Measurements from ENCODE around the gene ARID3C.

The ARID3C gene

GRCh38 chr9:34620061-34620994, 8.5 kb downstream of the ARID3C start, which contains the start of gene DCTN3:
Gene DCTN3 (minus strand): TSS chr9:34620495. CDS start chr9:34620464, 31 bp downstream.
- peak within 1 kb of the TSS; percentile 87 for H3K4me3 ChIP-seq (ENCODE audit: low read depth, low read length)
- peak; percentile 97 for DNase-seq
- no peak for TF ChIP-seq CTCF (IDR thresholded peaks at IDR 0.05; ENCODE audit: low read depth, low read length, missing control alignments)
- H3K36me3 ChIP-seq (replicated peaks) = peaks cover 21% of the 10 kb centered on the region
- in situ Hi-C loops (cut with HindIII; ENCODE audit: low pct_ligation_motif_present, low sequenced_read_pairs) = no loop called here
- peaks cover 22% of the 10 kb centered on the region for H3K27me3 ChIP-seq (replicated peaks)
- H3K27ac ChIP-seq = peak within 1 kb of the TSS; percentile 36

GRCh38 chr9:34615132-34615531, 13.7 kb downstream of the ARID3C start:
- no peak for DNase-seq
- H3K36me3 ChIP-seq (replicated peaks) = peaks cover 28% of the 10 kb centered on the region
- in situ Hi-C loops (cut with HindIII; ENCODE audit: low pct_ligation_motif_present, low sequenced_read_pairs) = no loop called here
- H3K27ac ChIP-seq = no peak overlapping the region
- no peak overlapping the region for H3K4me3 ChIP-seq (ENCODE audit: low read depth, low read length)
- TF ChIP-seq CTCF (IDR thresholded peaks at IDR 0.05; ENCODE audit: low read depth, low read length, missing control alignments) = no peak
- no peaks in the 10 kb centered on the region for H3K27me3 ChIP-seq (replicated peaks)

GRCh38 chr9:34612788-34613390, 16.0 kb downstream of the ARID3C start:
- H3K4me3 ChIP-seq (ENCODE audit: low read depth, low read length) = peak overlapping the region; percentile 83
- H3K27me3 ChIP-seq (replicated peaks) = no peaks in the 10 kb centered on the region
- peaks cover 26% of the 10 kb centered on the region for H3K36me3 ChIP-seq (replicated peaks)
- in situ Hi-C loops (cut with HindIII; ENCODE audit: low pct_ligation_motif_present, low sequenced_read_pairs) = no loop called here
- peak; percentile 94 for TF ChIP-seq CTCF (IDR thresholded peaks at IDR 0.05; ENCODE audit: low read depth, low read length, missing control alignments)
- H3K27ac ChIP-seq = no peak overlapping the region
- DNase-seq = peak; percentile 65

GRCh38 chr9:34611811-34612787, 16.8 kb downstream of the ARID3C start, which contains the start of gene RPP25L:
Gene RPP25L (minus strand): TSS chr9:34612097. CDS start chr9:34611296, 801 bp downstream.
- H3K36me3 ChIP-seq (replicated peaks) = peaks cover 19% of the 10 kb centered on the region
- TF ChIP-seq CTCF (IDR thresholded peaks at IDR 0.05; ENCODE audit: low read depth, low read length, missing control alignments) = no peak
- no peaks in the 10 kb centered on the region for H3K27me3 ChIP-seq (replicated peaks)
- DNase-seq = peak; percentile 53
- in situ Hi-C loops (cut with HindIII; ENCODE audit: low pct_ligation_motif_present, low sequenced_read_pairs) = no loop called here
- peak within 1 kb of the TSS; percentile 83 for H3K4me3 ChIP-seq (ENCODE audit: low read depth, low read length)
- H3K27ac ChIP-seq = peak within 1 kb of the TSS; percentile 62

- Histone ChIP-seq H3K27me3 (replicated peaks) (no peaks in the 10 kb centered on the region), H3K36me3 (replicated peaks) (peaks cover 12% of the 10 kb centered on the region), H3K27ac (peak overlapping the region; percentile 62), H3K4me3 (ENCODE audit: low read depth, low read length) (peak overlapping the region; percentile 83)
- no peak for TF ChIP-seq CTCF (IDR thresholded peaks at IDR 0.05; ENCODE audit: low read depth, low read length, missing control alignments)
- no peak for DNase-seq
- in situ Hi-C loops (cut with HindIII; ENCODE audit: low pct_ligation_motif_present, low sequenced_read_pairs) = no loop called here
These were observed 17.5 kb downstream of the ARID3C start for GRCh38 chr9:34611251-34611810.

All from brain microvascular endothelial cell (primary cell).